ENCODE measurements around the gene COL4A1.

COL4A1 gene

DNA sequence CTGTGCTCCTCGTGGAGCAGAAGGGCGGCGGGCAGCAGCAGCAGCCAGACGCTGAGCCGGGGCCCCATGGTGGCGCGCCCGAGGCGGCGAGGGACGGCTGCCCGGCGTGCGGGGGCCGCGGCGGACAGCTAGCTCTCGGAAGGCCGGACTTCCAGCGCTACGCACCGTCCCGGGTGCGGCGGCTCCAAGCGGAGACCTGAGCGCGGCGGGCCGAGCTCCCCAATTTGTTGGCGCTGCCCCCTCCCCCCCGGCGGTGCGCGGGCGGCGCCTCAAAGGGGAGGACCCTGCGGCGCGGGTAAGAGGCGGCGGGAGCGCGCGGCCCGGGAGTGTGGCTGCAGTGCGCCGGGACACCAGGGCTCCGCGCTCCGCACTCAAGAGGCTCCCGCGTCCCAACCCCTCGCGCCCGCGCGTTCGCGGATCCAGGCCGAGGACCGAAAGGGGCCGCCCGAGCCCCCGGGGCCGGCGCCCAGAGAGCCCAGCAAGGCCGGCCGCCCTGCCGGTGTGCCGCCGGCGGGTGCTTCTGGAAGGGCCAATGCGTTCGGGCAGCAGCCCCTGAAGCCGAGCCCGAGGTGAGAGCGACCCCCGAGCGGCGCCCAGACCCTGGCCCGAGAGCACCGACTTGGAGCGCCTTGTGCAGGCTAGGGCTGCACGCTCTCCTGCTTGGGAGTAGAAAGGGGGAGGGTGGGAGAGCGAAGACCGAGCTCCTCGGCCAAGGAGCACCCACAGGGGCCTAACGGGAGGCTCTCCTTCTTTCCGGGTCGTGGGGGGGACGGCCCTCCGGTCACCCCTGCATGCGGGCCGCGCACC, at the start of gene COL4A1, which contains the start of gene COL4A2:
Gene COL4A1, minus strand, starts transcription at position 198 of the 807 bp plus-strand sequence. Its CDS starts 130 bp downstream, at position 68.
Gene COL4A2, plus strand, starts transcription at position 325 of the 807 bp plus-strand sequence. CDS start 620 bp downstream, outside the sequence.
- no peak for DNase-seq (ENCODE audit: low read depth in 2 of 2)

DNA sequence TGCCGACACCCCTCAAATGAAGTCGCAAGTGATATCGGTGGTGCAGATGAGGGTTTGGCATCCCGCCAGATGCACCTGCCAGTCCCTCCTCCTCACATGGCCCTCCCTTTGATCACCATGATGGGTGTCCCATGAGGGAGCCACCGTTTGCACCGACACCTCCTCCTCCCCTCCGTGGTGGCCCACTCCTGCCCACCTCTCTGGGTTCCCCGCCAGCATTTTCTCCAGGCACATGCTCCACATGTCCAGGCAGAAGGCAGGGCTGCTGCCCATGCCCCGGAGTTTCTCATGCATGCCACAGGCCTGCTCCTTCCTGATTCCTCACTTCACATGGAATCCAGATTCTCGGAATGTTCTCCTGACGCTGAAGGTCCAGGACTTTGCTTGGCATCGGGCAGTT, 49.4 kb upstream of the COL4A1 start:
- no peak for DNase-seq (ENCODE audit: low read depth in 2 of 2)

DNA sequence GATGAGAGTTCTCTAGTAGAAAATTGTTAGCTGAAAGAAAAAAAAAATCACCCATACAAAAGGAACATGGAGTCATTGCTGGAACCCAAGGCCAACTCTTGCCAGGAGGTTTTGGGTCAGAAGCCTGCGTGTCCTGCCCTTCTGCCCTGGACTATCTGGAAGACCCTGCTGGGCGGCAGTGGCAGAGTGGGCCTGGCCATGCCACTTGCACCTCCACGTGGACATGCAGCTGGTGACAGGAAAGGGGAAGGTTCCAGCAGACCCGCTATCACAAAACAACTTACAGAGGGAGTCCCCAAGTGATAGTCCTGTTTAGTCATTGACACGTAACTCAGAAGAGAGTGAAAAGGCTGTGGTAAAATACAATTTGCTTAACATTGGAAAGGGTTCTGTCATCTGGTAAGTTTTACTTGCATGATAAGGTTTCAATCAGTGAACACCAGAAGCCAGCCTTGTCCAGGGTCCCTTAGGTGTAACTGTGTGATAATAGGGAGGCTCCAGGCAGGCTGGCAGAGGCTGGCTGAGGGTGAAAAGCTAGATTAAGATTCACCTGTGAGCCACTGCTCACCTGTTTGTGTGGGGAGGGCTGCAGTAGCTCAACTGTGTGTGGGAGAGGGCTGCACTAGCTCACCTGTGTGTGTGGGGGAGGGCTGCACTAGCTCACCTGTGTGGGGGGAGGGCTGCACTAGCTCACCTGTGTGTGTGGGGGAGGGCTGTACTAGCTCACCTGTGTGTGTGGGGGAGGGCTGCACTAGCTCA, 47.9 kb upstream of the COL4A1 start:
- DNase-seq (ENCODE audit: low read depth in 2 of 2) = no peak

DNA sequence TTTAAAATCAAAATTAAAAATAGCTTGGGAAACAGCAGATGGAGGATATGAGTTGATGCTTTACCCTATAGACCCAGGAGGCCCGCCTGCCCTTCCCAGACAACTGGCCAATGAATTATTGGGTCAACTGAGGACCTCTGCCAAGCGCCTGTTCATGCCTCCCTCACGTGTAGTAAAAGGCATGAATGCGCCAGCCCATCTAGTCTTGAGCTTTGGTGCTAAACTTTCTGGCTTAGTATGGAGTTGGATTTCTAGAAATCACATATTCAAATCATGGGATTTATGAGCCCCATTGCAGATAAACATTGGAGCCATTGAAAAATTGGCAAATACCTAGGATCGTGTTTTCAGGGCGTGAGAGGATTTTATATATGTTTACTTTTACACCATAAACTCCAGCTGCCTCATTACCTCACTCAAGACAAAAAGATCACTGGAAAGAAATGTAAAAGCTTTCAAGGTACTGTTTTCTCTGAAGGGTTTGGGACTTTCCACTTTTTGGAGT, 47.2 kb upstream of the COL4A1 start:
- DNase-seq (ENCODE audit: low read depth in 2 of 2) = no peak

DNA sequence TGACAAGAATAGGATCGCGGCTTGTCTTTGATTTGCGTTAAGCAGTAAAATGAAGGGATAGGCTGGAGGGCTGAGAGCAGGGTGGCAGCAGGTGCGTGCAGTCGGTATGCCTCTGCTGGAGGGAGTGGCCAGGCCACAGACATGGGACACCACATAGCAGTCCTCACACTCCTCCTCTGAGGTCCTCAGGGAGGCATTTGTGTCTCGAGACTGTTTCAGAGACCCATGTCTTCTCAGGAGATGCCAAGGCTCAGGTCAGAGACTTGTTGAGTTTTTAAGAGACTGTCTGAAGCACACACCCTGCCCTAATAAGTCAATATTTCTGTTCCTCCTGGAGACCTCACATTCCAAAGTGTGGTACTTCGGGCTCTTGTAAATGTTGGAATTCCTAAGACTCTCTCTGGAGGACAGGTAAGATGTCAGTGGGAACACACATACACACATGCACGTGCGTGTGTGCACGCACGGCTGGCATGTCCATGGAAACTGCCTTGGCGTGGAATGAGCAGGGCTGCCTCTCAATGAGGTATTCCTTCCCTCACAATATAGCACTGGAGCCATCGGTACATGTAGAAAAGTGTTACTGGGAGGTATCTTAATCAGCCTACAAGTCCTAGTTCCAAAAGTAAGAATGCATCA, 46.5 kb upstream of the COL4A1 start:
- DNase-seq (ENCODE audit: low read depth in 2 of 2) = no peak

DNA sequence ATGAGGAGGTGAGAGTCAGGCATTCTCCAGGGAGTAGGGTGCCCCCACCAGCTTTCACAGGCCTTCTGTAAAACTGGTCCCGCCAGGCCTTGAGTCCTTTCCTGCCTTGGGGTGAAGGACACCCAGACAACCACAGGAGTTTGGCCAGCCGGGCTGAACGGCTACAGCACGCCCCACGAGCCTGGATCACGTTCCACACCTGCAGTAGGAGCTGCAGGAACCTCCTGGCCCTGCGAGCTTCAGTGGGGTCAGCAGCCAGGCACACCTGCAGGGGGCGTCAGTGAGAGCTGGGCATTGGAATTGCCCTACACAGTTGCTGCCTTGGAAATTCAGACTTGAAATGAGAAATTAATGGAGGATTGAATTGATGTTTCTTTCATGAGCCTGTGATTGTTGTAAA, 45.8 kb upstream of the COL4A1 start:
- no peak for DNase-seq (ENCODE audit: low read depth in 2 of 2)

DNA sequence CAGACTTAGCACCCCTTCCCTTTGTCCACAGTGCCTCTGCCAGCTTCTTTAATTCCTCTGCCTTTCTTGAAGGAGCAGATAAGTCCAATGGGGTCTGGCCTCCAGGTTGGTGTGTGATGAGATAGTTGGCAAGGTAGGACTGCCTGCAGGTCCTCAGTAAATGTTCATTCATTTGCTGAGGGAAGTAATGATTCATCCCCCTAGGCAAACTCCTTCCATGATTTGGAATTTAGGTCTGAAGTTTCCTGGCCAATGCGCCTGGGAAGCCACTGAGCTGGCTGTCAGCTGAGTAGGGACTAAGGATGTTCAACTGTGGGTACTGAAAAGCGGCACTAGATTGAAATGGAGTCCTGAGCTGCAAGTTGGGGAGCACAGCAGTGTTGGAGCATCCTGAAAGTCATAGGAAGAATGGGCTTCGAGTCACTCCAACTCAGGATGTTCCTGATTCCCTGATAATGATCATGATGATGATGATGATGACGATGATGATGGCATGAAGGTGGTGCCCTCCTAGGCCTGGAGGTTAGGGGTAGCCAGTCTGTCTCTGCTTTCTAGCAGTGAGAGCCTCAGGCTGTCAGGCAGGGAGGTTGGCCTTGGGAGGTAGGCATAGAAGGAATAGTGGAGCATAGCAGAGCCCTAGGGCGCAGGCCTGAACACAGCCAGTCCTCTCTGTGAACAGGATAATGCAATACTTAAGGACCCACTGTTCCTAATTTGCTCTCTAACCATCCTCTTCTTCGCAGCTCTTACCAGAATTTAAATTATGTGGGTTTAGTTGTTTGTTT, 44.9 kb upstream of the COL4A1 start:
- DNase-seq (ENCODE audit: low read depth in 2 of 2) = no peak

DNA sequence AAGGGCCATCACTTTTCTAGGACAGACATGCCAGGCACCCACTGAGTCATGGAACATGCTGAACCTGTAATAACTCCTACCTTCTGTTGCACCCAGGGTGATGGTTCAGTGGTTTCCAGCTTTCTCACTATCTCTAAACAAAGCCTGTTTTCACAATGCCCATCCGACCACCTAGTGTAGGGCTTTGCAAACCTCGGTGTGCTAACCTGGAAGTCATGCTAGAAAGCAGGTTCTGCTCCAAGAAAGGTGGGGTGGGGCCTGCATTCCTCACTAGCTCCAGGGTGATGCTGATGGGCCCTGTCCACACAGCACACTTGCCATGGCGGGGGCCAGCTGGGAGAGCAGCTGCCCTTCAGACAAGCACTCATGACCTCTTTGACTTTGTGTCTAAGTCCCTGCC, 43.6 kb upstream of the COL4A1 start:
- no peak for DNase-seq (ENCODE audit: low read depth in 2 of 2)

DNA sequence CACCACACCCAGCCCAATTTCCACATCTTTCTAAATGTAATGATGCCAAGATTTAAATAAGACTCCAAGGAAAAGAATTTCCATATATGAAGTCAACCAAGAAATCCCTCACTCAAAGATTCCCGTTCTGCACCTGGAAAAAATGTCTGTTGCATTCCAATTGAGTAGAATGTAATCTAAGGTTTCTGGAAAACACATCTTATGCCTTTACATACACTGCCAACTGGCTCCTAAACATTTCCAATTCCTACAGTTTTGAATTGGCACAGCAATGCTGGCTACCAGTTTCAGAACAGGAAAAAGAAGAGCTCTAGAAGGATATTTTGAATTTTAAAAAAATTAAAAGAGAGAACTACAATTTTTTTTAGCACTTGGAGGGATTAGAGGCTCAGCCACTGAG, 43.1 kb upstream of the COL4A1 start:
- DNase-seq (ENCODE audit: low read depth in 2 of 2) = no peak

DNA sequence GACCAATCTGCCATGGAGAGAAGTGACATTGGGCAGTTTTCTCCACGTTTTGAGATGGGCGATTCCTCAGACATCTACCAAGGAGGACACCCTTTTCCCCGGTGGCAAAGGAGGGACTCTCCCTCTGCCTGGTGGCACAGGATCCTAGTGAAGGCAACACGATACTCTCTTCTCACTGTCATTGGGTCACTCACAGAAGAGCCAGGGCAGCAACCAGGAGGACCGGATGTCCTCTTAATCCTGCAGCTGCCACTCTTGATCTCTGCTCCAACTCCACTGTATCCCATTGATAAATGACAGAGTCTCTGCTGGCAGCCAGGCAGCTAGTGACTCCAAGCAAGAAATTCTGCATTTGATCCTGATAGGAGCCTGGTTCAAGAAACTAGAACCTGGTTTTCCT, 42.3 kb upstream of the COL4A1 start:
- no peak for DNase-seq (ENCODE audit: low read depth in 2 of 2)

DNA sequence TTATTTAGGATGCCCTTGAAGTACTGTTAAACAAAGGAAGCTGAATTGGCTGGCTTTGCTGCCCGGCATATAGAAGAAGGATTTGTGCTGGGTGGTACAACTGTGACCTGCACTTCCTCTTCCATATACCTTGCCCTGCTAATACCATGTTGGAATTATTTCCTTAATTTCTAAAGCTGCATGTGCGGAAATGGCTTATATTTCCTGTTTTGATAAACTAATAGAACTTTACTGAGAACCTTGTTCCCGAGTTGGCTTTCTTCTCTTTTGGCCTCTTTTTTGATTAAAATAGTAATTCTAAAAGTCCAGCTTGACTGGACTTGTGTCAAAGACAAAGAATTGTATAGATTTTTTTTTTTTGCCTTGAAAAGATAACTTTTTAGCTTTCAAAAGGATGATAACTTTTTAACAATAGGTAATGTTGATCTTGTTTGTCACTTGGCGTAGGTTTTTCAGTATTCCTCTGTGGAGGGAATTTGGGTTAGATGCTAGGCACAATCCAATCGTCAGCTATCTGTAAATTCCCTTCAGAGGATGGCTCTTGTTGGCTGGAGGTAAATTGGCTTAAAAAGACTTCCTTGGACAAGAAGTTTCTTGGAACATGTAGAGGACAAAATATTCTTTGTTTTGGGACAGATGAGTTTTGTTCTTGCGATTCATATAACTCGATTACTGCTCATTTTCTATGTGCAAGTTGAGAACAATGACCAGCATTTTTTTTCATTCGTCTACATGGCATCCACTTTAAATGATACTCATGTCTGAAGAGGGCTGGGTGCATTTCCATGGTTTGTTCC, 41.5 kb upstream of the COL4A1 start:
- no peak for DNase-seq (ENCODE audit: low read depth in 2 of 2)

DNA sequence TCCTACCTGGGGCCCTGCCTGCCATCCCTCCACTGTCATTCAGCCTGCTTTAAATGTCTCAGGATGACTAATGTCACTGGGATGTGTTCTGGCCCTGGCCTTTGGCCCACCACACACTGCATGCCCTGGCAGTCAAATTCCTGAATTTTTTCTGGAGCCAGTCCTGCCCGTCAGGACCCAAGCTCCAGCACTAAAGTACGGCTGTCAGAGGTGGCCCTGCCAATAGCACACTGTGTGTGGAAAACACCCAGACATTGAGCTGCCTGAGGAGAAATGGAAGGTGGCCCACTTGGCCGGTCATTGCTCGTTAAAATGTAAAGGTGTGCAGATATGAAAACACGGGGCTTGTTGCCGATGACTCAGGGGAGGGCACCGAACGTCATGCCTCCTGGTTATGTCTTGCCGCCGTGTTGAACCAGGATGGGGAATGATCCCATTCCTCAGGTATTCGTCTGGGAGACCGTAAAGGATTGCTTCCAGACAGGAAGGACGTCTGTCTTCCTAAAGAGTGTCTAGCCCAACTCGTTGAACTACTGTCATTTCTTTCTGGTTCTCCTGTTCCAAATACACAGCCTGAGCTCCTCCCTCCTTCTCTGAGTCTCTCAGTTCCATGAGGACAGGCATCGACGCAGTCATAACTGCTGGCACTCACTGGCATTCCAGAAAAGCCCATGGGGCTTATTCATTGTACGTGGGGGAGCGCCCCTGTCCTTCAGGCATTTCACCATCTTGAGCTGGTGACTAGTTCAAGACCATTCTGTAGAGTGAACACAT, 40.8 kb upstream of the COL4A1 start:
- no peak for DNase-seq (ENCODE audit: low read depth in 2 of 2)

DNA sequence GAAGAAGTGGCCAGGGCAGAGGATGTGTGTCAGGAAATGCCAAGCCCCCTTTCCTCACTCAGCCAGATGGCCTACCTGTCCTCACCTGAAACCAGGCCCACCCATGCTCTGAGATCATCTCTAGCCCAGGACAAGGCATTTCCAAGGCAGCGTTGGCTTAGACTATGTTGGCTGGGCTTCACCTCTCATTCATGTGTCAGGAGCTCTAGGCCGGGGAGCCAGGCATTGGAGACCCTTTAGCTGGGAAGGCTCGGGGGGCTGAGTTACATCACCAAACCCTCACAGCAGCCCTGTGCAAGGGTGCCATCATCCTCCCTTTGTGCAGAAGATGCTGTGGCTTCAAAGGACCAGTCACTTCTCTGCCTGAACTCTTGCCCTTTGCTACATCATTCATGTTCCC, 40.1 kb upstream of the COL4A1 start:
- no peak for DNase-seq (ENCODE audit: low read depth in 2 of 2)

DNA sequence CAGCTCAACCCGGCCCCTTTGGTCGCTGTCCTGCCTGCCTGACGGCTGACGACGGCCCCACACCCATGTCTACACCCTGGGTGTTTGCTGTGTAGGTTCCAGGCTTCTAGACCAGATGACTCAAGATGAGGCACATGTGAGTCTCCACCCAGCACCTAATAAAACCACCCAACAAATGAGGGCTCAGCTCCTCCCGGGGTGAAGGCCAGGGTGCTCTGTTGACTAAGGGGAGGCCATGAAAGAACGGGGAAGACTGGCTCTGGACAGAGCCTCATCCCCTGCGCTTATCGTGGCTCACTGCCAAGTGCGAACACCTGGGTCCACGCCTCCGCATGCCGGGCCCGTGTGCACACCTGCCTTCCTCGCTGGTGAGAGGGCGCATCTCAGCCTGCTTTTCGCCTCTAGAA, 39.7 kb upstream of the COL4A1 start:
- no peak for DNase-seq (ENCODE audit: low read depth in 2 of 2)

DNA sequence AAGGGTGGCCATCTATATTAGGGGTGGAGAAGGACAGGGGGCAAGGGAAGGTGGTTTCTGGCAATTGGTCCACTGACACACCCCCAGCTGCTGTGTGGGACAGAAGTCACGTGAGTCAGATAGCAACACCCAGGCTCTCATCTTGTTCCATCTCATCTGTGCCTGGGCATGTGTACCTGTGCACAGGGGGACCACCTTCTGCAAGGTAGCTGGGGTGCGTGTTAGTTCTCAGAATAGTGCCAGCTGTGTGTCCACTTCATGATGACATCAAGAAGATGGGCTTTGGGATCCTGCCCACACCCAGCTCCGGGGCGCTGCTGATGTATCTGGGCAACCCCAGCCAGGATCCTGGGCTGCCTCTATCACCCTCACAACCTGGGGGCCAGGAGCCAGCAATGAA, 38.7 kb upstream of the COL4A1 start:
- no peak for DNase-seq (ENCODE audit: low read depth in 2 of 2)

DNA sequence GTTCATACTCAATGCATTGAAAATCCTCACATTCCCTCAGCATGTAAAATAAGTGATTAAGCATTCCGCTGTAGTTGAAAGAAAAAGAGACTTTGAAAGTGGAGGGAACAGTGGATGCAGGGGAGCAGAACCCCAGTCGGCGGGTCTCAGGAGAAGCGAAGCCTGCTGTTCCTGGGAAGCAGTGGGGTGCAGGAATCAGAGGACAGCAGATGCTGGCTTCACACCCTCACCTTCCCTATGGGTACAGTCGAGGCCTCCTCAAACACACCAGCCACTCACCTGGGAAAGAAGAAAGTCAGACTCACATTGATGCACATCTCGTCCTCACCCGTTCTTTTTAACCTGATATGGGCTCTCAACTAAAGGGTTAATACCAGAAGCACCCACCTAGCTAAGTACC, 38.3 kb upstream of the COL4A1 start:
- no peak for DNase-seq (ENCODE audit: low read depth in 2 of 2)

DNA sequence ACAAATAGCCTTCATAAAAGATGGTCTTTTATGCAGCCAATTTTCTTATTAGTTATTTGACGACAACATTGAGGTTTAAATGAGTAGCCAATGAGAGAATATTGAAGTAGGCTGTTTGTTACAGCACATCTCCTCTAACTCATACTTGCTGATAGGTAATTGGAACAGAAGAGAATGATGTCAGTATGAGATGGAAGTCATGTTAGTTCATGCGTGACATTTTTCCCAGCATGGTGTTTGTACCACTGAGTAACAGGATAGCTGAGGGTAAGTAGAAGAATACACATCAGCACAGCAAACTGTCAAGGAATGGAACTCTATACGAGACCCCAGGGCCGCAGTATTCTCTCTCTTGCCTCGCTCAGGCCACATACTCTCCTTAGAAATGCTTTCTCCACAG, 37.4 kb upstream of the COL4A1 start:
- DNase-seq (ENCODE audit: low read depth in 2 of 2) = no peak

DNA sequence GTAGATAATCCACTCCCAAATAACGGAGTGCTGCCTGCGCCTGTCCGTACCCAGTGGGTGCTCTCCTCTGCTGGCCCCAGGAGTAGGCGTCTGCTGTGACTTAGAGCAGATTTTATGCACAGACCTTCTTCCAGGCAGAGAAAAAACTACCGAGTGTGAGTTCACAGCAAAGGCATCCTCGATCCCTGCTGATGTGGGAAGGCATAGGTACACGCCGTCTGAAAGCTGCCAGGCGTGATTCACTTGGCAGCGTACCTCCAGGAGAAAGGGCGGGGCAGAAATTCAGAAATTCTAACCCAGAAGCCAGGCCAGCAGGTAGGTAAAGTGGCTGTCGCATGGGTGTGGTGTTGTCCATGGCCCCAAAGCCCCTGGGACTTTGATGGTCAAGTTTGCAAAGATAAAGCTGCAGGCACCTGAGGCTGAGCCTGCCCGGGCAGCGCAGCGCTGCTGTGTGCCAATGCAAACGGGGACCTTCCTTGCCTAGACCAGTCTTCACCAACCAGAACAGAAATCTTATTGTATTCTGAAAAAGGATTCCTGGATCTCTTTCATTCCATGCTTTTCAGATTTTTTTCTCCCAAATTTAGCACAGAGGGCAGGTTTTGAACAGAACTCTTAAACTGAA, 36.4 kb upstream of the COL4A1 start:
- DNase-seq (ENCODE audit: low read depth in 2 of 2) = no peak

DNA sequence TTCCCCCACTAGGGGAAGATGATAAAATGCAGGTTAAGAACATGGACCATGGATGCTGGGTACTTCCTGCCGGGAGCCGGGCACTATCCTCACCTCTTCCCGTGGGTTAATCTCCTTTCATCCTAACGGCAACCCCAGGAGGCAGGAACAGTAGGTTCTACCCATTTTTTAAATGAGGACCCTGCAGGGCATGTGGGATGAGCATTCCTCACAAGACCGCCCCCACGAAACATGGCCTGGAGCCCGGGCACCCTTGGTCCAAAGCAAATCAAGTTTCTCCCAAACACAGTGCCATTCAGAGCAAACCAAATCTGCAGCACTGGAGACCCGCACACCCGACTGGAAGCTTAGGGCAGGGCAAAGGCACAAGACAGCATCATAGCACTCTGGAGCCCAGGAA, 35.5 kb upstream of the COL4A1 start:
- no peak for DNase-seq (ENCODE audit: low read depth in 2 of 2)

All from stimulated activated CD8-positive, alpha-beta memory T cell treated with anti-CD3 and anti-CD28 coated beads, Interleukin-15, amount 100 ng/mL, for 4 hours (primary cell).